A549 (cell line): ENCODE measurements around the gene HERC2. TPM values are rescaled to one million over a fixed set of nuclear protein-coding genes. Genes with fewer than 3 reads are reported as not detected.

Experiments
- ATAC-seq, 2 experiments: fragments of 200-7000 bp in 1 of 2; fragments of >200 bp in 1 of 2; cut with Nextera tagmentation in 1 of 2; cut with Tn5 transposase in 1 of 2; 3 replicates each; pipeline versions ENCODE4 v1.8.0 to v1.9.1; 2018 to 2020; ENCODE audit warnings: mild to moderate bottlenecking in 1 of 2, moderate library complexity in 1 of 2
- CTCF ChIA-PET: fragments of 300-600 bp; sonication (Branson Sonifier 250); formaldehyde crosslinking; extraction: SDS; loops from one replicate; lab custom pipeline; 2021; ENCODE audit warnings: antibody characterized with exemption, inconsistent platforms; lab: Yijun Ruan, JAX
- POLR2A ChIA-PET: fragments of 350-600 bp; formaldehyde crosslinking; extraction: SDS; loops from one replicate; lab custom pipeline; 2021; ENCODE audit warnings: antibody characterized with exemption, inconsistent platforms; lab: Yijun Ruan, JAX
- DNase-seq, 2 experiments: peaks; one replicate each; pipeline versions ENCODE4 v3.0.0 to v3.0.0-alpha.2; 2011 to 2016; ENCODE audit warnings: low read depth in 1 of 2, low spot score in 1 of 2
- FAIRE-seq: peaks from 2 replicates; lab custom pipeline; 2011; peaks lifted over from hg19 to GRCh38; lab: Jason Lieb, UNC
- H3K27ac ChIP-seq, 2 experiments: fragments of >200 bp; sonication (Bioruptor Twin); formaldehyde crosslinking; 3 replicates each; pipeline ENCODE4 v1.5.1; 2016 to 2017
- H3K4me1 ChIP-seq: fragments of >200 bp; sonication (Bioruptor Twin); formaldehyde crosslinking; 3 replicates; pipeline ENCODE4 v1.6.1; 2016
- H3K4me2 ChIP-seq: fragments of >200 bp; sonication (Bioruptor Twin); formaldehyde crosslinking; 3 replicates; pipeline ENCODE4 v1.6.1; 2016
- H3K4me3 ChIP-seq: fragments of >200 bp; sonication (Bioruptor Twin); formaldehyde crosslinking; 3 replicates; pipeline ENCODE4 v1.5.1; 2016
- H3K9me3 ChIP-seq: fragments of >200 bp; sonication (Bioruptor Twin); formaldehyde crosslinking; 3 replicates; pipeline ENCODE4 v1.6.1; 2016
- BCL3 ChIP-seq: fragments of >200 bp; sonication (Bioruptor Twin); formaldehyde crosslinking; IDR thresholded peaks from 3 replicates; pipeline ENCODE4 v1.6.1; 2016
- BHLHE40 ChIP-seq: IDR thresholded peaks from 2 replicates; pipeline ENCODE4 v1.6.1; 2012; ENCODE audit warnings: low read depth, low read length, inconsistent platforms
- CBX8 ChIP-seq: fragments of 200-600 bp; sonication (generic); IDR thresholded peaks from 2 replicates; pipeline ENCODE4 v1.6.1; 2016
- CEBPB ChIP-seq, 2 experiments: fragments of >200 bp in 1 of 2; sonication (Bioruptor Twin) in 1 of 2; formaldehyde crosslinking in 1 of 2; IDR thresholded peaks; 2 replicates each; pipeline ENCODE4 v1.6.1; 2012 to 2016
- CHD2 ChIP-seq: fragments of 150-350 bp; IDR thresholded peaks from 2 replicates; pipeline ENCODE4 v1.6.1; 2014; ENCODE audit warnings: low read length; ENCODE audit not compliant: partially characterized antibody
- EHMT2 ChIP-seq: fragments of 200-600 bp; sonication (generic); IDR thresholded peaks from 2 replicates; pipeline ENCODE4 v1.6.1; 2016; ENCODE audit warnings: antibody characterized with exemption, low read depth, mild to moderate bottlenecking, moderate library complexity
- ESRRA ChIP-seq: fragments of 150-350 bp; IDR thresholded peaks from 2 replicates; pipeline ENCODE4 v1.6.1; 2014; ENCODE audit warnings: mild to moderate bottlenecking, low read length, borderline replicate concordance
- FOSL2 ChIP-seq, 2 experiments: fragments of 450-650 bp in 1 of 2; fragments of >200 bp in 1 of 2; sonication (Bioruptor Twin) in 1 of 2; formaldehyde crosslinking; IDR thresholded peaks; 2 replicates each; pipeline versions ENCODE4 v1.5.0 to v1.6.1; 2016 to 2020; ENCODE audit warnings: mild to moderate bottlenecking in 1 of 2, moderate library complexity in 1 of 2
- GATA3 ChIP-seq: IDR thresholded peaks from 2 replicates; pipeline ENCODE4 v1.6.1; 2012; ENCODE audit warnings: borderline replicate concordance
- HDAC2 ChIP-seq: fragments of 200-600 bp; sonication (generic); IDR thresholded peaks from 2 replicates; pipeline ENCODE4 v1.6.1; 2016
- HES2 ChIP-seq: fragments of >200 bp; sonication (Bioruptor Twin); formaldehyde crosslinking; IDR thresholded peaks from 2 replicates; pipeline ENCODE4 v1.6.1; 2016
- HEYL ChIP-seq: fragments of 250-450 bp; sonication (Bioruptor Pico); IDR thresholded peaks from 2 replicates; pipeline ENCODE4 v1.8.0; 2021; ENCODE audit warnings: mild to moderate bottlenecking, moderate library complexity
- HOXA7 ChIP-seq: fragments of 250-450 bp; sonication (Bioruptor Pico); IDR thresholded peaks from 2 replicates; pipeline ENCODE4 v1.5.0; 2020; ENCODE audit warnings: mild to moderate bottlenecking, moderate library complexity
- KDM1A ChIP-seq: fragments of 200-600 bp; sonication (generic); IDR thresholded peaks from 2 replicates; pipeline ENCODE4 v1.6.1; 2016; ENCODE audit warnings: low read depth, mild to moderate bottlenecking
- KDM5A ChIP-seq: fragments of 200-600 bp; sonication (generic); IDR thresholded peaks from 2 replicates; pipeline ENCODE4 v1.6.1; 2016; ENCODE audit warnings: antibody characterized with exemption, mild to moderate bottlenecking
- MAX ChIP-seq: IDR thresholded peaks from 2 replicates; pipeline ENCODE4 v1.6.1; 2012
- NFE2L2 ChIP-seq: fragments of 150-350 bp; conservative IDR thresholded peaks from 2 replicates; pipeline ENCODE4 v1.6.1; 2014; ENCODE audit warnings: low read length
- PBX3 ChIP-seq: IDR thresholded peaks from 2 replicates; pipeline ENCODE4 v1.6.1; 2012
- RAD21 ChIP-seq, 2 experiments: fragments of >200 bp in 1 of 2; sonication (Bioruptor Twin) in 1 of 2; formaldehyde crosslinking in 1 of 2; IDR thresholded peaks in 1 of 2; conservative IDR thresholded peaks in 1 of 2; 2 replicates in 1 of 2; 3 replicates in 1 of 2; pipeline ENCODE4 v1.6.1; 2012 to 2018; ENCODE audit warnings: inconsistent platforms in 1 of 2
- RCOR1 ChIP-seq: fragments of 150-350 bp; IDR thresholded peaks from 2 replicates; pipeline ENCODE4 v1.6.1; 2014; ENCODE audit warnings: antibody characterized with exemption, low read length, low read depth
- SMC3 ChIP-seq: fragments of >200 bp; sonication (Bioruptor Twin); formaldehyde crosslinking; IDR thresholded peaks from 3 replicates; pipeline ENCODE4 v1.6.1; 2018; ENCODE audit warnings: inconsistent platforms
- TFCP2L1 ChIP-seq: fragments of 250-450 bp; sonication (Bioruptor Pico); IDR thresholded peaks from 2 replicates; pipeline ENCODE4 v1.5.0; 2021; ENCODE audit warnings: mild to moderate bottlenecking
- TP53 ChIP-seq: fragments of 250-450 bp; sonication (Bioruptor Pico); IDR thresholded peaks from 2 replicates; pipeline ENCODE4 v1.5.0; 2021; ENCODE audit warnings: mild to moderate bottlenecking, moderate library complexity
- ZC3H11A ChIP-seq: fragments of 450-650 bp; IDR thresholded peaks from 2 replicates; pipeline ENCODE4 v1.6.1; 2014; ENCODE audit warnings: antibody characterized with exemption, mild to moderate bottlenecking
- ZNF302 ChIP-seq: fragments of 250-450 bp; sonication (Bioruptor Pico); IDR thresholded peaks from 2 replicates; pipeline ENCODE4 v1.9.0; 2021; ENCODE audit warnings: inconsistent platforms, mild to moderate bottlenecking, moderate library complexity
- ZSCAN20 ChIP-seq: fragments of 250-450 bp; sonication (Bioruptor Pico); IDR thresholded peaks from 2 replicates; pipeline ENCODE4 v1.8.0; 2022; ENCODE audit warnings: mild to moderate bottlenecking, moderate library complexity
- WGBS: methylation state at CpG from one replicate; pipeline ENCODE4 v1.1.6; 2017; ENCODE audit errors: missing lambda C conversion rate; 5-methylcytosine and 5-hydroxymethylcytosine counted together
- polyA plus RNA-seq, 4 experiments: library from polyadenylated mRNA; depleted of rRNA in 3 of 4; stranded (reverse); fragments of >200 nt; fragmentation: RNase III in 1 of 4; extraction: RNeasy Plus Mini Kit Qiagen cat#74134 plus additional on column Dnase treatment in 1 of 4; gene quantifications; 2 replicates in 3 of 4; 3 replicates in 1 of 4; pipeline ENCODE4 v1.2.3, GENCODE V29; 2011 to 2017

Gene HERC2
- polyA plus RNA-seq, 2 of the 4 experiments (the other 2 are of a cell fraction): 31.4 to 32.8 TPM

GRCh38 chr15:28104326-28104725 is 217.7 kb downstream of the HERC2 start:
- TF ChIP-seq ZNF302 (CRISPR knock-in tag): no peak
- no peak for TF ChIP-seq ESRRA
- no peak for TF ChIP-seq HES2
- TF ChIP-seq CBX8: no peak
- no peak for TF ChIP-seq HEYL (CRISPR knock-in tag)
- TF ChIP-seq KDM5A: no peak
- TF ChIP-seq GATA3: no peak
- TF ChIP-seq HOXA7 (CRISPR knock-in tag): no peak
- TF ChIP-seq TFCP2L1: no peak
- TF ChIP-seq ZSCAN20: no peak
- ChIA-PET CTCF (interaction anchor here (1.3 kb wide), 1 partner anchor 19 kb away, joined by 3 read pairs; no protein-coding TSS in a partner anchor), POLR2A (no interaction called here)
- H3K4me2 ChIP-seq: no peak overlapping the region
- no peak for DNase-seq
- no peak overlapping the region for H3K27ac ChIP-seq
- H3K4me3 ChIP-seq: no peak overlapping the region
- no peak for ATAC-seq
- FAIRE-seq: no peak
- H3K9me3 ChIP-seq: no peaks in the 10 kb centered on the region
- no peaks in the 10 kb centered on the region; the same call in 1 of the 3 replicates for H3K4me1 ChIP-seq
- WGBS: 78% methylated on average over 8 of the region's 10 CpGs

GRCh38 chr15:28103831-28104230 is 218.1 kb downstream of the HERC2 start:
- Histone ChIP-seq H3K4me3 (no peak overlapping the region), H3K27ac (no peak overlapping the region), H3K9me3 (no peaks in the 10 kb centered on the region), H3K4me1 (peaks cover 3% of the 10 kb centered on the region), H3K4me2 (no peak overlapping the region)
- 72% methylated on average over 10 of the region's 10 CpGs for WGBS
- FAIRE-seq (no peak), DNase-seq (no peak), ATAC-seq (no peak)
- TF ChIP-seq TP53 (CRISPR knock-in tag) (no peak), CEBPB (IDR thresholded peaks at IDR 0.05) (no peak), BCL3 (no peak), RAD21 (conservative IDR thresholded peaks at IDR 0.05 in 1 of 2, IDR thresholded peaks at IDR 0.05 in 1 of 2) (no peak), EHMT2 (no peak), ZC3H11A (no peak), FOSL2 (IDR thresholded peaks at IDR 0.05) (no peak), FOSL2 (CRISPR knock-in tag; IDR thresholded peaks at IDR 0.05) (no peak), HDAC2 (no peak), SMC3 (no peak), MAX (no peak), RCOR1 (no peak), NFE2L2 (no peak), BHLHE40 (no peak), CHD2 (no peak), PBX3 (no peak), KDM1A (no peak)
- POLR2A ChIA-PET: no interaction called here
- CTCF ChIA-PET: interaction anchor here (1.3 to 1.7 kb wide), 2 partner anchors 19 kb away, joined by 3 to 5 read pairs; no protein-coding TSS in a partner anchor
